Measurements from ENCODE around the gene ESPNL. TPM values are rescaled to one million over a fixed set of nuclear protein-coding genes. Genes with fewer than 3 reads are reported as not detected.

Gene ESPNL
- total RNA-seq, 4 donors from 2014 or later = 0.14 to 4.4 (median 0.72) TPM

GRCh38 chr2:238106698-238107524 is 6.8 kb downstream of the ESPNL start:
- Histone ChIP-seq H3K9me3 (no peaks in the 10 kb centered on the region), H3K27me3 (no peaks in the 10 kb centered on the region), H3K27ac (no peak overlapping the region), H3K36me3 (no peaks in the 10 kb centered on the region), H3K4me1 (peaks cover 0 to 12% (median 6%) of the 10 kb centered on the region in 4 donors), H3K4me3 (peak overlapping the region in 3 of 4 donors; percentile 11 to 28 (median 18))
- TF ChIP-seq POLR2AphosphoS5 (IDR thresholded peaks at IDR 0.05) (no peak), CTCF (IDR thresholded peaks at IDR 0.05) (peak in 4 of 5 experiments; percentile 36 to 51 (median 46))
- in situ Hi-C loops (cut with MboI; ENCODE audit: low pct_ligation_motif_present in 1 of 4, low pct_unique_long_range_greater_than_20kb in 1 of 4, low sequenced_read_pairs in 3 of 4) = no loop called here
- intact Hi-C loops (cut with DNase I; ENCODE audit: low total_unique reads) = no loop called here
- DNase-seq = peak; percentile 39
- 67% methylated on average over 25 of the region's 28 CpGs; no CpG with 5 or more reads in 1 of the 2 donors for WGBS, 2 donors (ENCODE audit: low coverage in 1 of 2)

- intact Hi-C loops (cut with DNase I; ENCODE audit: low total_unique reads) (no loop called here), in situ Hi-C loops (cut with MboI; ENCODE audit: low pct_ligation_motif_present in 1 of 4, low pct_unique_long_range_greater_than_20kb in 1 of 4, low sequenced_read_pairs in 3 of 4) (no loop called here)
- peak; percentile 70 for DNase-seq
- no peak overlapping the region for H3K27ac ChIP-seq
- H3K27me3 ChIP-seq = no peaks in the 10 kb centered on the region
- peak overlapping the region in 3 of 4 donors; percentile 11 to 28 (median 18) for H3K4me3 ChIP-seq
- peaks cover 3 to 6% of the 10 kb centered on the region in 2 donors for H3K9me3 ChIP-seq
- WGBS, 2 donors (ENCODE audit: low coverage in 1 of 2) = 66 to 87% methylated on average over 3 to 28 of the region's 28 CpGs
- H3K36me3 ChIP-seq = no peaks in the 10 kb centered on the region
- H3K4me1 ChIP-seq = peaks cover 0 to 12% (median 6%) of the 10 kb centered on the region in 4 donors
- no peak for TF ChIP-seq EP300 (IDR thresholded peaks at IDR 0.05; ENCODE audit: low read depth)
- no peak for TF ChIP-seq POLR2AphosphoS5 (IDR thresholded peaks at IDR 0.05)
- TF ChIP-seq POLR2A (IDR thresholded peaks at IDR 0.05) = no peak
- no peak for TF ChIP-seq CTCF (IDR thresholded peaks at IDR 0.05)
Observed at GRCh38 chr2:238107525-238108422, 7.6 kb downstream of the ESPNL start.

DNA sequence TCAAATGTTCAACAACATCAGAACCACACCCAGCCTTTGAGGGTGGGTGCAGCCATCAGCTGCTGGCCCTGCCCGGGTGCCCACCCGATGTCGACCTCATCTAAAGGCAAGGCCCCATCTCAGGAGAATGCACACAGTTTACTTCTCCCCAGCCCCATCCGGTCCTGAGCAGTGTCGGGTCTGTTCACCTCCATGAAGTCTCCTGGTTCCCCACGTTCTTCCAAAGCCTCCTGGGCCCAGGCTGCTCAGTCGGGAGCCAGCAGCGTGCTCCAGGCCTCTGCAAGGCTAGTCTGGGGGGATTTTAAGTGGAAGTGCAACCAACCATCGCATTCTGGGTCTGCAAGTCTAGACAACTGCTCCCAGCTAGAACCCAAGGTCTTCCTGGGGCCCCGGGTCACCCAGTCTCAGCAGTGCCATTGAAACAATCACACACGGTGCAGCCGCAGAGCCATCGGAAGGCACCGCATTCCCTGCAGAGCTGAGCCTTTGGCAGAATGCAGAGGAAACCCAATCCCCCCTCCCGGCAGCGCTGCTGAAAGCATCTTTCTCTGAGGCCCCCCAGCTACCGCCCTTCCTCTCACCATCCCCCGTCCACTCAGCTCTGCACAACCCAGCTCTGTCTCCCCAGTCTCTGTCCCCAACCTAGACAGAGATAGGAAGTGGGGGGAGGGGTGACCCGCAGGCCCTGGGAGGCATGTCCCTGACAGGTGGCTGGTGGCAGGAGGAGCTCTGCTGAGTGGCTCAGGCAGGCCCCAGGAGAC is 8.5 kb downstream of the ESPNL start:
- H3K27me3 ChIP-seq = no peaks in the 10 kb centered on the region
- 60% methylated on average over 19 of the region's 19 CpGs; no CpG with 5 or more reads in 1 of the 2 donors for WGBS, 2 donors (ENCODE audit: low coverage in 1 of 2)
- H3K27ac ChIP-seq = no peak overlapping the region
- peaks cover 3 to 8% of the 10 kb centered on the region in 2 donors for H3K9me3 ChIP-seq
- intact Hi-C loops (cut with DNase I; ENCODE audit: low total_unique reads) (no loop called here), in situ Hi-C loops (cut with MboI; ENCODE audit: low pct_ligation_motif_present in 1 of 4, low pct_unique_long_range_greater_than_20kb in 1 of 4, low sequenced_read_pairs in 3 of 4) (no loop called here)
- TF ChIP-seq POLR2A (IDR thresholded peaks at IDR 0.05) (no peak), POLR2AphosphoS5 (IDR thresholded peaks at IDR 0.05) (no peak), EP300 (IDR thresholded peaks at IDR 0.05; ENCODE audit: low read depth) (no peak), CTCF (IDR thresholded peaks at IDR 0.05) (no peak)
- peaks cover 0 to 12% (median 6%) of the 10 kb centered on the region in 4 donors for H3K4me1 ChIP-seq
- no peaks in the 10 kb centered on the region for H3K36me3 ChIP-seq
- H3K4me3 ChIP-seq = no peak overlapping the region
- peak; percentile 38 for DNase-seq

All from transverse colon (tissue), 4 donors.